ENCODE results near the gene ERC1.

The ERC1 gene

DNA sequence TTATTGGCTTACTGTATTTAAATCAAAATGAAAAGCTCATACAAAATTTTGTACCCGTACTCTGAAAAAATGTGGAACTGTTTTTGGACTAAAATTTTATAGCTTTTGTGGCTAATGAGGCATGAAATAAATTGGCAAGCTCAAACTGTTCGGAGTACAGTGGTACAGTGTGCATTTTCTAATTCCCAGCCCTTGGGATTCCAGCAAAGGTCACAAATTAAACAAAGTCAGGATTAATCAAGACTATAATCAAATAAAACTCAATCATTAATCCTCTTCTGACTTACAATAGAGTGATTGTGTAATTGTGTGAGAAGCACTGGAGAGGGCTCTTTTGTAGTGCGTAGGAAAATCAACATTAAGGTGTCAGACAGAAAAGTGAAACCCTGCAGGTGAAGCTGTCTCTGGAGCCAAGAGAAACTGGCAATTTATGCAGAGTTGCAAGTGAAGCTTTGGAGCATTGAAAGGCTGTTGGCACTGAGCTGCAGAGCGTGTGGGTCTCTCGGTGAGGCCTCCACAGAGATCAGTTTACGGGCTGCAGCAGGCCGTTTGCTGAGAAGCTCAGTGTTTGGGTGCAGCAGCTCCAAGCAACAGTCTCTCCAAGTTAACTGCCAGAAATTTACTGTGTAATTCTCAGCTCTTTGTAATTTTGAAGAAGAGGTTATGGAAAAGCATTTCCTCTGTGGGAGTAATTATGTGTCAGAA, 327.5 kb downstream of the ERC1 start:
- Histone ChIP-seq H3K4me3 (ENCODE audit: low read depth, low read length) (no peak overlapping the region), H3K9me3 (ENCODE audit: severe bottlenecking) (no peaks in the 10 kb centered on the region), H3K27ac (no peak overlapping the region), H3K36me3 (no peaks in the 10 kb centered on the region), H3K27me3 (ENCODE audit: insufficient read depth, low read depth, severe bottlenecking) (no peaks in the 10 kb centered on the region)
- TF ChIP-seq, protein P1, sequence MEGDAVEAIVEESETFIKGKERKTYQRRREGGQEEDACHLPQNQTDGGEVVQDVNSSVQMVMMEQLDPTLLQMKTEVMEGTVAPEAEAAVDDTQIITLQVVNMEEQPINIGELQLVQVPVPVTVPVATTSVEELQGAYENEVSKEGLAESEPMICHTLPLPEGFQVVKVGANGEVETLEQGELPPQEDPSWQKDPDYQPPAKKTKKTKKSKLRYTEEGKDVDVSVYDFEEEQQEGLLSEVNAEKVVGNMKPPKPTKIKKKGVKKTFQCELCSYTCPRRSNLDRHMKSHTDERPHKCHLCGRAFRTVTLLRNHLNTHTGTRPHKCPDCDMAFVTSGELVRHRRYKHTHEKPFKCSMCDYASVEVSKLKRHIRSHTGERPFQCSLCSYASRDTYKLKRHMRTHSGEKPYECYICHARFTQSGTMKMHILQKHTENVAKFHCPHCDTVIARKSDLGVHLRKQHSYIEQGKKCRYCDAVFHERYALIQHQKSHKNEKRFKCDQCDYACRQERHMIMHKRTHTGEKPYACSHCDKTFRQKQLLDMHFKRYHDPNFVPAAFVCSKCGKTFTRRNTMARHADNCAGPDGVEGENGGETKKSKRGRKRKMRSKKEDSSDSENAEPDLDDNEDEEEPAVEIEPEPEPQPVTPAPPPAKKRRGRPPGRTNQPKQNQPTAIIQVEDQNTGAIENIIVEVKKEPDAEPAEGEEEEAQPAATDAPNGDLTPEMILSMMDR (IDR thresholded peaks at IDR 0.05; ENCODE audit: low read depth, low read length): no peak
- DNase-seq: no peak

DNA sequence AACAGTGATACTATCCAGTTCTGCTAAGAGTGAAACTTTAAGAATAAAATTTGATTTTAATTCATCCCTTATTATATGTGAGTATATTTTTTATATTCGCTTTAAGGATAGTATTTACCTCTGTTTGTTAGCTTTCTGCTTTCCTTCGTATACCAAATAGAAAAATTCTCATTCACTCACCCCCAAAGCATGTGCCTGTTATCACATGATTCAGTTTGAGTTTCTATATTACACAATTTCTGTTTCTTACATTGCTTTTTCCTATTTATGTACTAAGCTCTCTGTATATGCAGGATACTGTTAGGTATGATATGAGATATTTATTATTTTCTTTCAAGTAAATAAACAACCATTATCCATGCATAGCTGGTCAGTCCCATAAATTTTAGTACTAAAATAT, 328.2 kb downstream of the ERC1 start:
- Histone ChIP-seq H3K9me3 (ENCODE audit: severe bottlenecking) (no peaks in the 10 kb centered on the region), H3K27ac (no peak overlapping the region), H3K36me3 (no peaks in the 10 kb centered on the region), H3K4me3 (ENCODE audit: low read depth, low read length) (no peak overlapping the region), H3K27me3 (ENCODE audit: insufficient read depth, low read depth, severe bottlenecking) (no peaks in the 10 kb centered on the region)
- TF ChIP-seq, protein P1 (IDR thresholded peaks at IDR 0.05; ENCODE audit: low read depth, low read length): no peak
- DNase-seq: no peak

DNA sequence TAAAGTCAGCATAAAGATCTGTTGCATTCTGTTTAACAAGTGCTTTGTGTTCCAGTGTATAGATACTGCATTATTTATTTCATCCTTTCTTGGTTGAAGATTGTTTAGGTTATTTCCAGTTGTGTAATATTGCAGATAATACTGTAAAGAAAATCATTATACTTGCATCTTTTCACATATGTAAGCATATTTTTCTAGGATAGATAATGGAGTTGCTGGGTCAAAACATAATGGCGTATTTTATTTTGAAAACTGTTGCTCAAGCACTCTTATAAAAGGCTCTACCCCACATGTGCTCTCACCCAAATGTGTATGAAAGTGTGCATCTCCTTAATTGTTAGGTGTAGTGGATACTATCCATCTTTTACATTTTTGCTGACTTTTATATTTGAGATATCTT, 329.0 kb downstream of the ERC1 start:
- no peak overlapping the region for H3K27ac ChIP-seq

DNA sequence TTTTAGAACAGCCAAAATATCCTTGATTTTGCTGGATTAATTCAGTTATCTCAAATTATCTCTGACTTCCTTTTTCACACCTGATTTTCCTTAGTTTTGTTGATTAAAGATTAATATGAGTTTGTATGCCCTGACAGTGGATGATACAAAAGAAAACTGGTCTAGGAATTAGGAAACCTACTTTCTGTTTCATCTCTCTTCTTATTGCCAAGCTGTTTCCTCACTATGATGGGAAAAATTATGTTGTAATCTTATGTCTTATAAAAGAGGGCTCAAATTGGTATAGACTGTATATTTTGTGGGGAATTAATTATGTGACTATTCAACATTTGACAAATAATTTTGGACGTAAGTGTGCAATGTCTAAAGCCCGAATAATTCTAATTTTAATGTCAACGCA, 331.8 kb downstream of the ERC1 start:
- Histone ChIP-seq H3K36me3 (no peaks in the 10 kb centered on the region), H3K9me3 (ENCODE audit: severe bottlenecking) (no peaks in the 10 kb centered on the region), H3K27ac (no peak overlapping the region), H3K27me3 (ENCODE audit: insufficient read depth, low read depth, severe bottlenecking) (no peaks in the 10 kb centered on the region), H3K4me3 (ENCODE audit: low read depth, low read length) (no peak overlapping the region)
- no peak for DNase-seq
- TF ChIP-seq, protein P1 (IDR thresholded peaks at IDR 0.05; ENCODE audit: low read depth, low read length): no peak

More for the DNA sequence above, 329.0 kb downstream of the ERC1 start:
- TF ChIP-seq, protein P1 (IDR thresholded peaks at IDR 0.05; ENCODE audit: low read depth, low read length): no peak
- Histone ChIP-seq H3K4me3 (ENCODE audit: low read depth, low read length) (no peak overlapping the region), H3K27me3 (ENCODE audit: insufficient read depth, low read depth, severe bottlenecking) (no peaks in the 10 kb centered on the region), H3K9me3 (ENCODE audit: severe bottlenecking) (no peaks in the 10 kb centered on the region), H3K36me3 (no peaks in the 10 kb centered on the region)
- DNase-seq: no peak

DNA sequence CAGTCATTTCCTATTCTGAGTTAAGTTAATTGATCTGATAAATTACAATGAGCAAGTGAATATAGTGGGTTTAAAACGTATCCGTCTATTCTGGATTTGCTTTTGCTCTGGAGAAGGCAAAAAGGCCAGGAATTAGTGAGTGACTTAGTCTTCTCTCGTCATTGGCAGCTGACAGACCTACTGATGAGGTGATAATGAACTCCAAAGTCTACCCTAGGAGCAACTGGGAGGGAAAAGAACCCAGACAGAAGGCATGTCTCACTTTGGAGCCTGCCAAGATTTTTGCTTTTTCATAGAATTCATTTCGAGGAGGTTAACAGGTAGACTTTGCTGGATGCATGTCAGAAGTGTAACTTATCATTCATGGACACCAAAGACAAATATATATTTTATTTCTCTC, 333.1 kb downstream of the ERC1 start:
- H3K36me3 ChIP-seq: no peaks in the 10 kb centered on the region
- TF ChIP-seq, protein P1 (IDR thresholded peaks at IDR 0.05; ENCODE audit: low read depth, low read length): no peak
- H3K9me3 ChIP-seq (ENCODE audit: severe bottlenecking): no peaks in the 10 kb centered on the region
- H3K27me3 ChIP-seq (ENCODE audit: insufficient read depth, low read depth, severe bottlenecking): no peaks in the 10 kb centered on the region
- H3K4me3 ChIP-seq (ENCODE audit: low read depth, low read length): no peak overlapping the region
- no peak for DNase-seq
- H3K27ac ChIP-seq: no peak overlapping the region

DNA sequence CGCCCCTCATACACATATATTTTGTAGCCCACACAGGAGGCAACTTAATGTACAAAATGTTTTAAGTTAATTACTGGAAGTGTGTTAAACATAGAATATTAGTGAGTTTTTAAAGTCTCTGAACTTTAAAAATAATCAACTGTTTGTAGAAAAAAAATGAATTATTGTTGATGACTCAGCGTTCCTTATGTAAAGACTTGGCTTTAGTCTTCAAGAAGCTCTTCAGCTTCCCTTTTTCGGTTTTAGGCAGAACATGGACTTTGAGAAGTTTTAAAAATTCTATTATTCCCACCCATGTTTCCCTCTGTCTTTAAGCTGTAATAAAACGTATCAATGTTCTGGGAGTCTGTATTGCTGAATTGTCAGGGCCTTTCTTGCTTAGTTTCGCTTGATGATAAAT, 333.9 kb downstream of the ERC1 start:
- TF ChIP-seq, protein P1 (IDR thresholded peaks at IDR 0.05; ENCODE audit: low read depth, low read length): no peak
- Histone ChIP-seq H3K4me3 (ENCODE audit: low read depth, low read length) (no peak overlapping the region), H3K27me3 (ENCODE audit: insufficient read depth, low read depth, severe bottlenecking) (no peaks in the 10 kb centered on the region), H3K9me3 (ENCODE audit: severe bottlenecking) (no peaks in the 10 kb centered on the region), H3K36me3 (no peaks in the 10 kb centered on the region), H3K27ac (no peak overlapping the region)
- DNase-seq: no peak

Measured in WERI-Rb-1 (cell line).